ENCODE measurements around the gene CYP39A1.

CYP39A1 gene

GRCh38 chr6:46652603-46653438 lies at the start of gene CYP39A1, which contains the start of gene SLC25A27:
CYP39A1 (minus strand) TSS chr6:46652818; CDS start chr6:46652582, 236 bp downstream.
SLC25A27 (plus strand) TSS chr6:46652975; CDS start chr6:46653193, 218 bp downstream.
- DNase-seq, result peak; percentile 85

GRCh38 chr6:46699970-46700369 lies 47.4 kb upstream of the CYP39A1 start:
- DNase-seq, result no peak

DNA sequence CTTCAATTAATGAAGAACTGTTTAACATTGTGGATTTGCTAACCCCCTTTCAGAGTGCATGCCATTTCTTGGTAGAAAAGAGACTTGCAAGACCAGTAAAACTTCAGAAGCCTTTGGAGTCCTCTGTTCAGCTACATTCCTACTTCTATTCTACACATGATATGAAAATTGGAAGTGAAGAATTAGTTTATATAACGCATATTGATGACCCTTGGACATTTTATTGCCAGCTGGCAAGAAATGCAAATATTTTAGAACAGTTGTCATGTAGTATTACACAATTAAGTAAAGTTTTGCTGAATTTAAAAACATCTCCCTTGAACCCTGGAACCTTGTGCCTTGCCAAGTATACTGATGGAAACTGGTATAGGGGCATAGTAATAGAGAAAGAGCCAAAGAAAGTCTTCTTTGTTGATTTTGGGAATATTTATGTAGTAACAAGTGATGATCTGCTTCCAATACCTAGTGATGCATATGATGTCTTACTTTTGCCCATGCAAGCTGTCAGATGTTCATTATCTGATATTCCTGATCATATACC lies 38.4 kb upstream of the CYP39A1 start:
- DNase-seq, result no peak

DNA sequence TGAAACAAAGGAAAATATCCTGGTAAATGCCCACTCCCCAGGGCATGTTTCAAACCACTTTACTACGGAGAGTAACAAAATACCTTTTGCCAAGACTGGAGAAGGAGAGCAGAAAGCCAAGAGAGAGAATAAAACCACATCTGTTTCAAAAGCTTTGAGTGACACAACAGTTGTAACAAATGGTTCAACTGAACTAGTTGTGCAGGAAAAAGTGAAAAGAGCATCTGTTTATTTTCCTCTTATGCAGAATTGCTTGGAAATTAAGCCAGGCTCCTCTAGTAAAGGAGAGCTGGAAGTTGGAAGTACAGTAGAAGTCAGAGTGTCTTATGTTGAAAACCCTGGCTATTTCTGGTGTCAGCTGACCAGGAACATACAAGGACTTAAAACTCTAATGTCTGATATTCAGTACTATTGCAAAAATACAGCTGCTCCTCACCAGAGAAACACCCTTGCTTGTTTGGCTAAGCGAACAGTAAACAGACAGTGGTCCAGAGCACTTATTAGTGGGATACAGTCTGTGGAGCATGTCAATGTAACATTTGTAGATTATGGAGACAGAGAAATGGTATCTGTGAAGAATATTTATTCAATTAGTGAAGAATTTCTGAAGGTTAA lies 37.6 kb upstream of the CYP39A1 start:
- no peak for DNase-seq

DNA sequence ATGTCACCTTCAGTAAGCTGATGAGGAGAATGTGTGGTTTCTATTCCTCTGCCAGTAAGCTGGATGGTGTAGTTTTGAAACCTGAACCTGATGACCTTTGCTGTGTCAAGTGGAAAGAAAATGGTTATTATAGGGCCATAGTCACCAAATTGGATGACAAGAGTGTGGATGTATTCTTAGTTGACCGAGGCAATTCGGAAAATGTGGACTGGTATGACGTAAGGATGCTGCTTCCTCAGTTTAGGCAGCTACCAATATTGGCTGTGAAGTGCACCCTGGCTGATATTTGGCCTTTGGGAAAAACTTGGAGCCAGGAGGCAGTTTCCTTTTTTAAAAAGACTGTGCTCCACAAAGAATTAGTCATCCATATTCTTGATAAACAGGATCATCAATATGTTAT lies 37.0 kb upstream of the CYP39A1 start:
- DNase-seq, result no peak

GRCh38 chr6:46688966-46689335 lies 36.3 kb upstream of the CYP39A1 start:
- no peak for DNase-seq

- DNase-seq, result no peak
Observed at GRCh38 chr6:46688117-46688965, 35.7 kb upstream of the CYP39A1 start.

- DNase-seq, result no peak
Observed at GRCh38 chr6:46687619-46688097, 35.0 kb upstream of the CYP39A1 start, which contains the start of gene TDRD6. TDRD6 (plus strand) TSS chr6:46687885; CDS start chr6:46688129, 244 bp downstream.

DNA sequence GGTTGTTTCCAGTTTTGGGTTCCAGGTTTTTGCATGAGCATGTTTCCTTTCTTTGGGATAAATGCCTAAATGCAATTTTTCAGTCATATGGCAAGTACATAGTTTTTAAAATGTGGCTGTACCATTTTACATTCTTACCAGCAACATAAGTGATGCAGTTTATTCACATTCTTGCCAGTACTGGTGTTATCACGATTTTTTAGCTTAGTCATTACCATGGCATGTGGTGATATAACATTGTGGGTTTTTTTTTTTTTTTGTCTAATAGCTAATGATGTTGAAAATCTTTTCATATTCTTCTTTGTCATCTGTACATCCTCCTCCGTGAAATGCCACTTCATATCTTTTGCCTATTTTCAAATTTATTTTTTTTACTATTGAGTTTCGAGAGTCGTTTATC lies 32.2 kb upstream of the CYP39A1 start:
- DNase-seq, result no peak

DNA sequence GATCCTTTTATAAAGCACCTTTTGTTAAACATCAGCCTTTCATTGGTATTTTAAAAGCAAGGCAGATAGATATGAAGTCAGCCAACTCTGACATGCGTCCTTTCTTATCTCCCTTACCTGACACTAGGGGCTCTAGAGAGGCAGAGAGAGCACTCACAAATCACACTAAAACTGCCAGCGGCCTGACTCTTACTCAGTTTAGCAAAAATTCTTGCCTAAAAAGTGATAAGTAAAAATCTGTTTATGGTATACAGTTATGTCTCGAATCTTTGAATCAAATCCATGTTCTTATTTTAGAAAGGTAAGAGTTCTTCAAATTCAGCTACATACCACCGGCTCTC lies 24.7 kb upstream of the CYP39A1 start:
- no peak for DNase-seq

DNA sequence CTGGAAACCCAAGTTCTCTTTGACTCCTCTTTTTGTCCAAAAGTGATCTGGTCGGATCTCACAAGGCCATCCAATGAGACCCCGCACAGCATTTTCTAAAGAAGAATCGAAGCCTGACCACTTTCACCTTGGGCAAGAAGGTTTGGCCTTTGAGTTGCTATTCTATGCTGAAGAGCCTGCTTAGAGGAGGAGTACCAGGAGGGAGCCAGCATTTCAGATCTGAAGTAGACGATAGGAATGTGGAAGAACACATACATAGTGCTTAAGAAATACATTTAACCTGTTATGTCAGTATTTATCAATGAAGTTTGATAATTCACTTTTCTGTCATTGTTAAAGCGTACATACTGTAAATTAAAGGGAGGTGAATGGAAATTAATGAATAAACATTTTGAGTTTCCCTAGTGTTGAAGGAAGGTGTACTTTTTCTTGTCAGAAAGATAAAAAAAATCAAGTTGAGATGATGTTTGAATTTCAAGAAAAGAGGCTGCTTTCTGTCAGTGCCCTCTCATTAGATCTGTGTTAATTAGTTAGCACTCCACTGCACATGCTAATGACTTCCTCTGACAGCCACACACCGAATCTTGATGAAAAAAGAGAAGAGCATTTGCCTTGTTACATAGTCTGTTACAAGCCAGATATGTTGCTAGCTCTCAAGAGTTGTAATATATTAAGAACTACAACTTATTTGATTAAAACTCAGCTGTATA lies 24.1 kb upstream of the CYP39A1 start:
- no peak for DNase-seq

GRCh38 chr6:46674410-46674809 lies 21.8 kb upstream of the CYP39A1 start:
- no peak for DNase-seq

GRCh38 chr6:46667377-46667776 lies 14.8 kb upstream of the CYP39A1 start:
- DNase-seq, result no peak

DNA sequence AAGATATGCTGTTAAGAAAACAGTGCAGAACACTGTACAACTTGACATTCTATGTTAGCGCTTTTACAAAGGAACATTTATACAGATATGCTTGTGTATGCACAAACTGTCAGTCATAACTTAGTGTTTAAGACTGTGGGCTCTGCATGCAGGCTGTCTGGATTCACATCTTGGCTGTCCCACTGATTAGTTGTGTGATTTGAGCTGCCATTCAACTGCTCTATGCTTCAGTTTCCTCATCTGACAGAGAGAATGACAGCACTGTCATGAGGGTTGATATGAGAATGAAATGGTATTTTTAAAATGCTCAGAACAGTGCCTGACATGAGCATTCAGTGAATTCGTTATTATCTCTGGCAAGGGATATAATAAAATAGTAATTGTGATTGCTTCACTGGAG lies 8.9 kb upstream of the CYP39A1 start:
- DNase-seq, result no peak

GRCh38 chr6:46657642-46658041 lies 5.0 kb upstream of the CYP39A1 start:
- no peak for DNase-seq

- no peak for DNase-seq
Observed at GRCh38 chr6:46655803-46656202, 3.2 kb upstream of the CYP39A1 start.

GRCh38 chr6:46653439-46654195 lies 999 bp upstream of the CYP39A1 start:
- DNase-seq, result no peak

GRCh38 chr6:46652232-46652602 lies 401 bp downstream of the CYP39A1 start:
- DNase-seq, result peak; percentile 17

DNA sequence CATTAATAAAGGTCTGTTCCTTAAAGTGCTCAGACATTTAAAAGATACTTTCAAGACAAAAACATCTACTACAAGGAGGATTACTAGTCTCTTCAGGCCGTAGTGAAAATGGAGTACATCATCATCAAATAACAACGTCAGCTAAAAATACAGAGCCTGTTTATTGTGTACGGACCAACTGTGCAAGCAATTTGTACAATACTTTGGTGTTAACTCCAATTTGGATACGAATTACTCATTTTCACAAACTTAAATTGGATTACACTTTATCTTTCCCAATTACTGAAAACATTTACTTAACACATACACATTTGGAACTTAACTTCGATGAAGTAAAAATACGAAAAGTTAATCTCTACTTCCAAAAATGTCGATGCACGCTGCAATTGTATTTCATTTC lies 802 bp downstream of the CYP39A1 start:
- DNase-seq, result no peak

- DNase-seq, result no peak
Observed at GRCh38 chr6:46651006-46651405, 1.6 kb downstream of the CYP39A1 start.

- DNase-seq, result no peak
Observed at GRCh38 chr6:46648869-46649492, 3.6 kb downstream of the CYP39A1 start.
